ENCODE data around the gene ROCK2.
"Not testable (repeated sequence)": the region's sequence is repeated elsewhere in the genome, so short reads cannot be mapped to it uniquely, and the experiment has no call there.

The ROCK2 gene

DNA sequence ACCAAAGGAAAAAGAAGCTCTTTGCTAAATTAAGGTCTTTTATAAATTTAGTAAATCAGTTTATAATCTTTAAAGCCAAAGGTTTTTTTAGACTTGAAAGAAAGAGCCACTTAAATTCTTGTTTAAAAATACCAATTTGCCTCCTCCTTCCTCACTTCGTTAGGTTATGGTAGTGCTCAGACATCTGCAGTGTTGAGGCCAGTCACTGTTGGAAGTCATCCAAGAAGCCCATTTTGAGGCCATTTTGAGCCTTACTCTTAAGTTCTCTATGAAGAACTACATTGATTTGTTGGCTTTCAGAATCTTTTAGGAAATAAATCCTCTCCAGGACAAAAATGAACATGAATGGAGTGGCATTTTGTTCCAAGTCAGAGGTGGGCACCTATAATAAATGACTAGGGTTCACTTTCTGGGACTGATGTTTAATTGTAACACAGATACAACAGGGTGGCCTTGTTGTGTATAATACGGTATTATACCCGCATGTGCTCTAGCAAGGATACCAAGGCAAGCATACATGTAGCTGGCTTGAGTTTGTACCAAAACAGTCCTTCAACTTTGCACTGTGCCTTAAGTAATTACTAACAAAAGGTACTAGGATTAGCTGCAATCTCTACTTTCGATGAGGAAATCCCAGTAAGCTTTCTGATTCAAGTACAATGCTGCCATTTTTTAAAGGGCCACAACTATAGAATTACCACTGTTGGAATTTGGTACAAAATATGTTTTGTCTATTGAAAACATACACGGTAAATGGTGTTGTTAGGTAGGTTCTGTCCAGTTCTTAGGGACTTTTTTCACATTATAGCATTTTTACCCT lies 166.4 kb downstream of the ROCK2 start:
- CTCF ChIA-PET: no interaction called here
- no peaks in the 10 kb centered on the region for H3K27me3 Mint-ChIP-seq

DNA sequence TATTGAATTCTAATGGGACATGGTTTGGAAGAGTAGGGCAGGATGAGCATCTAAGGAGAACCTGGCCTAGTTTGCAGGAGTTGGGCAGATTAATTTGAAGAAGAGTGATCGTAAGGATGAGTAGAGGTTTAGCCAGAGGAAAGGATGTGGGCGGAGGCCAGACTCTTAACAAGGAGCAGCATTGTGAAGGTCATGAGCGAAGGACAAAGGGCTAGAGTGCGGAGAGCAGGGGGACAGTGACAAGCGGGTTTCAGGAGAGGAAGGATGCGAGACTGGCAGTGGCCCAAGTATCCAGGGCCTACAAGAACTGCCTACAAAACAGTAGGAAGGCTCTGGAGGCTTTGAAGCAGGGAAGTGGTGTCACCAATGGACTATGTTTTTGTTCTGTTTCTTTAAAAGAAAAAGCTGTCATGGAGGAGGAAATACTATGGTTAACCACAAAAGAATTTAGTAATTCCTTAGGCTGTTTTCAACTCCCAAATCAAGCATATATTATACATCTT lies 169.1 kb downstream of the ROCK2 start:
- no peak for DNase-seq
- Mint-ChIP-seq H3K36me3 (peaks cover 3% of the 10 kb centered on the region), H3K27me3 (no peaks in the 10 kb centered on the region), H3K9me3 (no peaks in the 10 kb centered on the region), H3K4me1 (peaks cover 17% of the 10 kb centered on the region), H3K4me3 (no peak overlapping the region), H3K27ac (peak overlapping the region; percentile 4)
- CTCF ChIA-PET: interaction anchor here (0.6 kb wide), 1 partner anchor 14 kb away, joined by 3 read pairs; no protein-coding TSS in a partner anchor

More for the DNA sequence above, 166.4 kb downstream of the ROCK2 start:
- peaks cover 5% of the 10 kb centered on the region for H3K36me3 Mint-ChIP-seq
- no peak overlapping the region for H3K27ac Mint-ChIP-seq
- DNase-seq: no peak
- peaks cover 17% of the 10 kb centered on the region for H3K4me1 Mint-ChIP-seq
- H3K4me3 Mint-ChIP-seq: no peak overlapping the region
- no peaks in the 10 kb centered on the region for H3K9me3 Mint-ChIP-seq

DNA sequence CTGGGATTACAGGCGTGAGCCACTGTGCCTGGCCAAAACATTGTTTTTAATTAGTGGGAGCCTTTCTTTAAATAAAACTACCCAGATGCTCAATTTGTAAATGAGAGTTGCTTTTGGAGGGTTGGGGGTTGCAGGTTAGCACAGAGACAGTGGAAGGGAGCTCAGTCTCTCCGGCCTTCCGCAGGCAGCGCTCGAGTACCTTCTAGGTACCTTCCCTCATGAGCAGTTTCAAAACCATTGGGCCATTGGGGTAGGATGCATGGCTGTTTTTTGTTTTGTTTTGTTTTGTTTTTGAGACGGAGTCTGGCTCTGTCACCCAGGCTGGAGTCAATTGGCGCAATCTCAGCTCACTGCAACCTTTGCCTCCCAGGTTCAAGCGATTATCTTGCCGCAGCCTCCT lies 170.2 kb downstream of the ROCK2 start:
- CTCF ChIA-PET: no interaction called here
- DNase-seq: no peak
- Mint-ChIP-seq H3K27me3 (no peaks in the 10 kb centered on the region), H3K4me3 (no peak overlapping the region), H3K4me1 (peaks cover 17% of the 10 kb centered on the region), H3K36me3 (peaks cover 3% of the 10 kb centered on the region), H3K27ac (no peak overlapping the region), H3K9me3 (no peaks in the 10 kb centered on the region)

DNA sequence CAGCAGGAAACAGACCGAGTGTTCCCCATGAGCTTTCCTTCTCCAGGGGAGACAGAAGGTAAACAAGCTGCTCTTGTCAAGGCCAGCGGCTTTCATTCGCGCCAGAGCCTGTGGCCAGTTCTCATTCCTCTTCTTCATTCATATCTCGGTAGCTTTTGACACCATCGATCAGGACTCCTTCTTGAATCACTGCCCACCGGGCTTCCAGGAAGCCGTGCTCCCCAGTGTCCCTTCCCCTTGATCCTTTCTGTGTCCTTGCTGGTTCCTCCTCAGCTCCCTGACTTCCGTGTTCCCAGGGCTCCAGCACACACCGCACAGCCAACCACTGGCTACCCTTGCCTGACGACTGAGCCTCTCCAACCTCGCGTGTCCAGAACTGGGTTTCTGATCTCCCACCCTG lies 175.1 kb downstream of the ROCK2 start:
- H3K4me1 Mint-ChIP-seq: peaks cover 2% of the 10 kb centered on the region
- H3K27ac Mint-ChIP-seq: no peak overlapping the region
- H3K36me3 Mint-ChIP-seq: no peaks in the 10 kb centered on the region
- no peak for DNase-seq
- no peak overlapping the region for H3K4me3 Mint-ChIP-seq
- H3K9me3 Mint-ChIP-seq: no peaks in the 10 kb centered on the region
- CTCF ChIA-PET: interaction anchor here (1.3 kb wide), 1 partner anchor 25 kb away, joined by 3 read pairs; no protein-coding TSS in a partner anchor
- no peaks in the 10 kb centered on the region for H3K27me3 Mint-ChIP-seq

DNA sequence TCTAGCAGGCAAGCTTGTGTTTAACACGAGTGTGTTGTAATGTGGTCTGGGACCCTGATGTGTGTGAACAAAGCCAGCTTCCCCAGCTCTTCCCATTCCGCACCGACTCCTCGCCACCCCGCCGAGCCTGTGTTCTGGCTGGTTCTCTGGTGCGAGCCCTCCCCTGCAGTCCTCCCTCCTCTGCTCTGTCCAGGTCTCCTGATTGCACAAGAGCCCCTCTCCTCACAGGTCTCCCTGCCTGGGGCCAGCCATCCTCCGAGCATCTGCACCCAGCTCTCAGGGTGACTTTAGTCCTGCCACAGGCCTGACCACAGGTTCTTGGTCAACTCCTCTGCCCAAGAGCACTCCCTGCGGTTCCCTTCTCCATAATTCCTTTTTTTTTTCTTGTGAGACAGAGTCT lies 175.9 kb downstream of the ROCK2 start:
- Mint-ChIP-seq H3K4me3 (no peak overlapping the region), H3K9me3 (no peaks in the 10 kb centered on the region), H3K36me3 (no peaks in the 10 kb centered on the region), H3K27me3 (no peaks in the 10 kb centered on the region), H3K4me1 (no peaks in the 10 kb centered on the region), H3K27ac (no peak overlapping the region)
- no peak for DNase-seq
- CTCF ChIA-PET: interaction anchor here (1.3 kb wide), 1 partner anchor 24 kb away, joined by 3 read pairs; no protein-coding TSS in a partner anchor

DNA sequence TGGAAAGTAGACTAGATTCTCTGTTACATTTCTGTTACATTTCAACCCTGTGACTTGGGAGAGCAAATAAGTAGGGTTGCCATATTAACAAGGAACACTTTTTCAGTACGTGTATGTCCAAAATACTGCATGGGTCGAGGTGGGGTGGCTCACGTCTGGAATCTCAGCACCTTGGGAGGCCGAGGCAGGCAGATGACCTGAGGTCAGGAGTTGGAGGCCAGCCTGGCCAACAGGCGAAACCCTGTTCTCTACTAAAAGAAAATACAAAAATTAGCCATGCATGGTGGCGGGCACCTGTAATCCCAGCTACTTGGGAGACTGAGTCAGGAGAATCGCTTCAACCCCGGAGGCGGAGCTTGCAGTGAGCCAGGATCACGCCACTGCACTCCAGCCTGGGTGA lies 178.0 kb downstream of the ROCK2 start:
- no peaks in the 10 kb centered on the region for H3K9me3 Mint-ChIP-seq
- CTCF ChIA-PET: no interaction called here
- H3K27me3 Mint-ChIP-seq: no peaks in the 10 kb centered on the region
- no peak overlapping the region for H3K27ac Mint-ChIP-seq
- no peak overlapping the region for H3K4me3 Mint-ChIP-seq
- peaks cover 8% of the 10 kb centered on the region for H3K4me1 Mint-ChIP-seq
- no peak for DNase-seq
- H3K36me3 Mint-ChIP-seq: peaks cover 2% of the 10 kb centered on the region

DNA sequence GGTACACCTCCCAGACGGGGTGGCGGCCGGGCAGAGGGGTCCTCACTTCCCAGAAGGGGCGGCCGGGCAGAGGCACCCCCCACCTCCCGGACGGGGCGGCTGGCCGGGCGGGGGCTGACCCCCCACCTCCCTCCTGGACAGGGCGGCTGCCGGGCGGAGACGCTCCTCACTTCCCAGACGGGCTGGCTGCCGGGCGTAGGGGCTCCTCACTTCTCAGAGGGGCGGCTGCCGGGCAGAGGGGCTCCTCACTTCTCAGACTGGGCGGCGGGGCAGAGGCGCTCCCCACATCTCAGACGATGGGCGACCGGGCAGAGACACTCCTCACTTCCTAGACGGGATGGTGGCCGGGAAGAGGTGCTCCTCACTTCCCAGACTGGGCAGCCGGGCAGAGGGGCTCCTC lies 179.4 kb downstream of the ROCK2 start:
- H3K27ac Mint-ChIP-seq, DNase-seq, H3K36me3 Mint-ChIP-seq, H3K27me3 Mint-ChIP-seq, H3K4me3 Mint-ChIP-seq, H3K9me3 Mint-ChIP-seq, CTCF ChIA-PET: not testable (repeated sequence)
- H3K4me1 Mint-ChIP-seq: peaks cover 22% of the 10 kb centered on the region

DNA sequence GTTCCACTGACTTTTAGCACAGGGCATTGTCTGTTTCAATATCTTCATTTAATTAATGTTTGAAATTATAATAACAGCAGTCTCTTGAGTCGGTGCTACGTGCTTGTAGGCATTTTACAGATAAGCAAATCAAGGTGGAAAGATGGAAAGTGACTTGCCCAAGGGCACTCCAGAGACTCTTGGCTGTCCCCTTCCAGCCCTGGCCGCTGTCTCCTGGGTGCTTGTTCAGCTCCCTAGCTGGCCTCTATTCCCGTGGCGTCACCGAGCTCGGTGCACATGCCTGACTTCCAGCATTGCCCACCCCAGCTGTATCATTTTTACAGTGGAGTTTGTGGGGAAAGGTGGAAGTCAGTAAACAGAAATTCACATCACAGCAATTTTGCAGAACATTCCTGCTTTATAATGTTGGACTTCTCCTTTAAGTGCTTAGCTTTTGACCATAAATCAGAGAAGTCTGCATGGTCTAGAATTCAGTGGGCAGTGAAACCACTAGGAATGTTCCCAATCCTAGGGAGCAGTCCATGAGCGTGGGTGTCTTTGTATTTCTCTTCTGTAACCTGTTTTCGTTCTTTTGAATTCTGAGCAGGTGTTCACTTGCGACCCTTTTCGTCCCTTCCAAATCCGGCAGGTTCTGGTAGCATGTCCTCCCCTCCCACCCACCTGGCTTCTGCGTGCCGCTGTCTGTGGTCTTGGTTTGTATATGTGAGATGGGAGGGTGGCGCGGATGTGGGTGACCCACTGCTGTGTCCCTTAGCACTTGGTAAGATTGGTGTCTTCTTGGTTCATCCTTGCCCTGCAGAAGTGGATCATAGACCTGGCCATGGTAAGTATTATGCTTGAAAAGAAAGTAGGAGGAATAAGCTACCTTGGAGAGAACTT lies 180.8 kb downstream of the ROCK2 start:
- Mint-ChIP-seq H3K4me1 (peaks cover 26% of the 10 kb centered on the region), H3K4me3 (no peak overlapping the region), H3K27me3 (no peaks in the 10 kb centered on the region), H3K36me3 (peaks cover 8% of the 10 kb centered on the region), H3K27ac (no peak overlapping the region), H3K9me3 (no peaks in the 10 kb centered on the region)
- CTCF ChIA-PET: no interaction called here
- no peak for DNase-seq

DNA sequence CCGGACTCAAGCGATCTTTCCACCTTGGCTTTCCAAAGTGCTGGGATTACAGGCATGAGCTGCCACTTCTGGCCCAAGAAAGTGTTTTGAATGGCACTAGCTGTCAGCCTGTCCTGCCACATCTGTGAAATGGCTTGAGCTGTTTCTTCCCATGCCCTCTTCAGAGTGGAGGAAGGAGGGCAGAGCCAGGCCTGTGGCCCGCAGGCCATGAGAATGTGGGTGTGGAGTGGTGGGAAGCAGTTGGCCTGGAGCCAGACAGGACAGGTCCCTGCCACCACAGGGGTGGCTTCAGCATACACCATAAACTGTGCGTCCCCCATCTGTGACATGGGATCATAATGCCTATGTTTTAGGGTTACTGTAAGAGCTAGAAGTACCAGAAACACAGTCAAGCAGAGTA lies 182.7 kb downstream of the ROCK2 start:
- no peaks in the 10 kb centered on the region for H3K9me3 Mint-ChIP-seq
- H3K4me3 Mint-ChIP-seq: no peak overlapping the region
- CTCF ChIA-PET: interaction anchor here (0.9 to 1.6 kb wide), 5 partner anchors 14 to 285 kb away, joined by 3 to 6 read pairs (median 3); a partner anchor contains a TSS
- H3K36me3 Mint-ChIP-seq: peaks cover 8% of the 10 kb centered on the region
- DNase-seq: no peak
- H3K4me1 Mint-ChIP-seq: peaks cover 28% of the 10 kb centered on the region
- H3K27ac Mint-ChIP-seq: peak overlapping the region; percentile 97
- no peaks in the 10 kb centered on the region for H3K27me3 Mint-ChIP-seq

DNA sequence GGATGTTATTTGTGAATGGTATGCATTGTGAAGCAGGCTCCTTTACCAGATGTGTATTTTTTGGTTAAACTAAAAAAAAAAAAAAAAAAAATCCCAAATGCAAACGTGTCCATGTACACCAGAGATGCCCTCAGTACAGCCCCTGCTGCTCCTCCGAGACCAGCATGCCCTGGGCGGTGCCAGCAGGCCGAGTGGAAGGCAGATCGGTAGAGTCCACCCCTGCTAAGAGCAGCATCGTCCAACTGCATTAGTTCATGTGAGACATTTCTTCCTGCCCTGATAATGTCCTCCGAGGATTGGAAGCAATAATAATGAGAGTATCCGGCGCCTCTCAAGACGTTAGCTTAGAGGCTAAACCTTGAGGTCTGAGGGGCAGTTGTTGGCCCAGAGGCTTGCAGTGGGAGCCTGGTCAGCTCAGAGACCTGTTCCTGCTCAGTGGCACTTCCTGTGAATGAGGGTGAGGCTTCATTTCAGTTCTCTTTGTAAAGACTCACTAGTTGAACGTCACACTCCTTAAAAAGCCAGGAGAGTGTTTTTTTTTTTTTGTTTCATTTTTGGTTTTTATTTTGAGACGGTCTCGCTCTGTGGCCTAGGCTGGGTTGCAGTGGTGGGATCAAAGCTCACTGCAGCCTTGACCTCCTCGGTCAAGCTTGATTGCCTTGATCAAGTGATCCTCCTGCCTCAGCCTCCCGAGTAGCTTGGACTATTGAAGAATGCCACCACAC lies 183.5 kb downstream of the ROCK2 start:
- no peaks in the 10 kb centered on the region for H3K27me3 Mint-ChIP-seq
- peak overlapping the region; percentile 97 for H3K27ac Mint-ChIP-seq
- H3K9me3 Mint-ChIP-seq: no peaks in the 10 kb centered on the region
- peaks cover 35% of the 10 kb centered on the region for H3K4me1 Mint-ChIP-seq
- peak; percentile 57 for DNase-seq
- CTCF ChIA-PET: interaction anchor here (0.9 to 1.6 kb wide), 4 partner anchors 15 to 37 kb away, joined by 3 to 6 read pairs (median 4); a partner anchor contains a TSS
- H3K36me3 Mint-ChIP-seq: peaks cover 8% of the 10 kb centered on the region
- peak overlapping the region; percentile 44 for H3K4me3 Mint-ChIP-seq

DNA sequence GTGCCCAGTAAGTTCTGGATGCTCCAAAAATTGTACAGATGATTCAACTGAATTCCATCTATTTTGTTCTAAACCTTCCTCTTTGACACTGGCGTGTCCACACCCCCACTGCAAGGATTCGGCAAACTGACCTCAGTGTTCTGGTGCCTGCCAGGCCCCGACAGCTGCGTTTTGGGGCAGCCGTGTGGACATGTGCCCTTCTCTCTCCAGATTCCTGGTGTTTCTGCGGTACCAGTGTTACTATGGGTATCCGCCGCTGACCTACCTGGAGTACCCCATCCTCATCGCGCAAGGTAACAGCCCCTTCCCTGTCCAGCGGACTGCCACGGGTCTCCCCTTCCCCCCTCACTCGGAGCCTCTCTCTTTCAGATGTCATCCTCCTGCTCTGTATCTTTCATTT lies 184.2 kb downstream of the ROCK2 start:
- CTCF ChIA-PET: no interaction called here
- Mint-ChIP-seq H3K9me3 (no peaks in the 10 kb centered on the region), H3K4me3 (no peak overlapping the region), H3K27me3 (no peaks in the 10 kb centered on the region), H3K4me1 (peaks cover 37% of the 10 kb centered on the region), H3K36me3 (peaks cover 8% of the 10 kb centered on the region), H3K27ac (peak overlapping the region; percentile 97)
- no peak for DNase-seq

DNA sequence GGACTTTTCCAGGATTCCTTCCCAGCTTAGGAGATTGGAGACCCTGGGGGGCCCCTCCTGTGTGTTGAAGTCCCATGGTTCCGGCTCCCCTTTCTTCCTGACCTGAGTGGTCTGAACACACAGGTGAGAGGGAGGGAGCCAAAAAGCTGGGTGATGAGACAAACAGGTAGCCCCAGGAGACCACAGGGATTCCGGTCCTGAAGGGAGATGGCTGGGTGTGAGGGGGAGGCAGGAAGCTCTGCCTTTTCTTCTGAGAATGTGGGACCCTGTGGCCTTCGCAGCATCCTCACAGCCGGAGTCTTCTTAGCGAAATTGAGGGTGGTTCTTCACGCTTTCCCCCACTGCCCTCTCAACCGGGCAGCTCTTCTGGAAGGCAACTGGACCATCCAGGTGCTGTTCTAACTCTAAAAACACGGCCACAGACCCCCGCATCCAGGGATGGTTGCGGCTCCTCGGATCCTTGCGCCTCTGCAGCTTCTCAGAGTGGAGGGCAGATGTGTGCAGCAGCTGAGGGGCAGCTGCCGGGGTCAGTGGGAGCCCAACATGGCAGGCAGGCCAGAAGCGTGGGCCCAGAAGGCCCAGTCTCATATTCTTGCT lies 184.8 kb downstream of the ROCK2 start:
- DNase-seq: no peak
- peak overlapping the region; percentile 45 for H3K27ac Mint-ChIP-seq
- peaks cover 37% of the 10 kb centered on the region for H3K4me1 Mint-ChIP-seq
- no peaks in the 10 kb centered on the region for H3K27me3 Mint-ChIP-seq
- CTCF ChIA-PET: no interaction called here
- peaks cover 8% of the 10 kb centered on the region for H3K36me3 Mint-ChIP-seq
- no peaks in the 10 kb centered on the region for H3K9me3 Mint-ChIP-seq
- no peak overlapping the region for H3K4me3 Mint-ChIP-seq

DNA sequence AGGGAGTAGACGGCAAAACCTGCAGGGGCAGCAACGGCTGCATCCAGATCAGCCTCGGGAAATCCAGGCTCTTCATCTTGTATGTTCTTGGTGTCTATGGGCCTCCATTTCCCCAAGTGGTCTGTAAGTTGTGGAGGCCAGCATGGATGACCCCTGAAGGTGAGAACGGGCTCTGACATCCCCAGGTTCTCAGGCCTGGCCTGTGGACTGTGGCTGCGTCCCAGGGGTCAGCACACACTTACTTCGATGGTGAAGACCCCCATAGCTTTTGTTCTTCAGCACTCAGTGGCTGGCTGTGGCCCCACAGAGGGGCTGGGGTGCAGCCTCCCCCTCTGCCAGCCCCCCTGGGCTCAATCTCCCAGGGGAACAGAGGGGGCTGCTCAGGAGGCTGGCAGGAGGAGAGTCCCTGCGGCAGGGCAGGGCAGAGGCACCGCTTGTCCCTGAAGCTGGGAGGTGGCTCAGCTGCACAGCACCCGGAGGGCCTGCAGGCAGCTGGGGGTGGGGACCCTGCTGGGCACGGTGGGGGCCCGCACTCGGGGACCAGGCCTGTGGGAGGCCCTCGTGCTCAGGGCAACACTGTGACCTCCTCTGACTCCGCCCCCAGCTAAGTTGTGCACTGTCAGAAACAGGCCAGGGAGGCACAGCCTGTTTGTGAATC lies 185.4 kb downstream of the ROCK2 start:
- DNase-seq: no peak
- no peak overlapping the region for H3K4me3 Mint-ChIP-seq
- H3K27ac Mint-ChIP-seq: no peak overlapping the region
- H3K36me3 Mint-ChIP-seq: peaks cover 8% of the 10 kb centered on the region
- peaks cover 43% of the 10 kb centered on the region for H3K4me1 Mint-ChIP-seq
- H3K27me3 Mint-ChIP-seq: no peaks in the 10 kb centered on the region
- H3K9me3 Mint-ChIP-seq: no peaks in the 10 kb centered on the region
- CTCF ChIA-PET: no interaction called here
